ENCODE measurements around the gene UBIAD1. TPM values are rescaled to one million over a fixed set of nuclear protein-coding genes. Genes with fewer than 3 reads are reported as not detected.
A peak's percentile ranks its signal among the peaks of the same experiment; 100 is the strongest.
"Not testable (repeated sequence)": the region's sequence is repeated elsewhere in the genome, so short reads cannot be mapped to it uniquely, and the experiment has no call there.

Gene UBIAD1
- total RNA-seq, 1 experiment from 2014 or later, result 9.6 TPM

DNA sequence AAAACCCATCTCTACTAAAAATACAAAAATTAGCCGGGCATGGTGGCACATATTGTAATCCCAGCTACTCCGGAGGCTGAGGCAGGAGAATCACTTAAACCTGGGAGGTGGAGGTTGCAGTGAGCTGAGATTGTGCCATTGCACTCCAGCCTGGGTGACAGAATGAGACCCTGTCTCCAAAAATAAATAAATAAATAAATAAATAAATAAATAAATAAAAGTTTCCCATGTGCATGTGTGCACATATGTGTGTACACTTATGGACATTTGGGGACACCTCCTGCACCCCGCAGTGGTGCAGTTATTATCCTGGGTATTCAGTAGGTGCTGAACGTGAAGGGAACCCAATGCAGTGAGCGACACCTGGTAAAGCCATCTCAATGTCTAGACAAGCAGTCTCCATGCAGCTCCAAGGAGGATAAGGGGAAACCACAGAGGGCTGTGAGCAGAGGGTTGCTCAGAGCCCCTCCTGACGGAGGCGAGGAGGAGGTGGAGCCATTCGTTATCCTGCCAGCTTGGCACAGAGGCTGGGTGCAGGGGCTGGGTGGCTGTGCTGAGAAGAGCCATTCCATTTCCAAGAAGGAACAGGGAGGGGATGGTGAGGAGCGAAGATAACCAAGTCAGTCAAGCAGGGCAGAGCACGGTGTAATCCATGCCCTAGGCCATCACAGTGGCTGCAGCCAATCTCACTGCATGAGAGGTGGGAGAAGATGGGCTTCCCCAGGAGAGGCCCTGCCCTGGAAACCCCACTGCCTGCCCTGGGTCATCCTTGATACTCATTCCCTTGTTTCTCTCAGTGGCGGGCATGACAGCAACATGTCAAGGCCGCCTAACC lies 25.6 kb downstream of the UBIAD1 start:
- in situ Hi-C loops (cut with HindIII; ENCODE audit: low pct_unique_long_range_greater_than_20kb, low sequenced_read_pairs), result no loop called here

DNA sequence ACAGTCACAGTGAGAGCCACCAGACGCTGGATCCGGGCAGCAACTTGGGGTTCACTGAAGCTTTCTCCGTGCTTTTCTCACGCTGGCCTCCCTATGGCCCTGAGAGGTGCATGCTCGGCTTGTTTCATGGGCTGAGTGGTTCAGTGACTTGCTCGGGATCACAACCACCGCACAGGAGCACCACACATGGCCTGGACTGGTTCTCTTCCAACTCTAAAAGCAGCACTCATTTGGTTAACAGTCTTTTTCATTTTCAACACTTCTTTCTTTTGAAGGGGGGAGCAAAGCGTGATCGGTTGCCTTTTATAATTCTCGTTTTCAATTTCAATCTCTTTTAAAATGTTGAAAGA lies 26.2 kb downstream of the UBIAD1 start:
- no peak for DNase-seq (ENCODE audit: low read depth, low spot score)

More for the DNA sequence above, 25.6 kb downstream of the UBIAD1 start:
- no peak for DNase-seq (ENCODE audit: low read depth, low spot score)

DNA sequence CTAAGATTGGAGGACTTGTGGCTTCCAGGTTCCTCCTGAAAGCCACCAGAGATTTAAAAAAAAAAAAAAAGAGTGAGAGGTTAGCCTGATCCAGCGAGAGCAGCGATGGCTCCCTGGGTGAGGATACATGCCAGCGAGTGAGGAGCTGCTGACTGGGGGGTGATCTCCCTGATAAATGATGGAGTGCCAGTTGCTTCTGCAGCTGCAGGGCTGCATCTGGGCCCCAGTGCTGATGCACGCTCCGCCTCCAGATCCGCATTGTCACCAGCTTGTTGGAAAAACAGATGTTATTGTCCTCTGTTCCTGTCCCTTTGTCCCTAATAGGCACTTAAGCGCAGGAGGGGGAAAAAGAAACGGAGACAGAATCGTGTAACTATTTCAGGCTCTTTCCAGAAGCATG lies 28.6 kb downstream of the UBIAD1 start:
- DNase-seq (ENCODE audit: low read depth, low spot score), result no peak
- in situ Hi-C loops (cut with HindIII; ENCODE audit: low pct_unique_long_range_greater_than_20kb, low sequenced_read_pairs), result no loop called here

More for the DNA sequence above, 26.2 kb downstream of the UBIAD1 start:
- in situ Hi-C loops (cut with HindIII; ENCODE audit: low pct_unique_long_range_greater_than_20kb, low sequenced_read_pairs), result no loop called here

DNA sequence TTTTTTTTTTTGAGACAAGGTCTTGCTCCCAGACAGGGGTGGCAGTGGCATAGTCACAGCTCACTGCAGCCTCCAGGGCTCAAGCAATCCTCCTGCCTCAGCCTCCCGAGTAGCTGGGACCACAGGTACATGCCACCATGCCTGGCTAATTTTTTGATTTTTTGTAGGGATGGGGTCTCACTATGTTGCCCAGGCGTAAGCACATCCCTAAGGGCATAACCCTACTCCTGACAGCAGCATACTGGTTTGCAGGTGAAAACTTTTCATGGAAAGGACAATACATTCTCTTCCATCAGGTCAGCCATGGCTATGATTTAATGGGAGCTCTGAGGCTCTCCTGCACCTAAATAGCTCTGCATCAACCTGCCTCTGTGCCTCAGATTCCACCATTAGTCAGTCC lies 29.4 kb downstream of the UBIAD1 start:
- in situ Hi-C loops (cut with HindIII; ENCODE audit: low pct_unique_long_range_greater_than_20kb, low sequenced_read_pairs), result no loop called here
- DNase-seq (ENCODE audit: low read depth, low spot score), result no peak

DNA sequence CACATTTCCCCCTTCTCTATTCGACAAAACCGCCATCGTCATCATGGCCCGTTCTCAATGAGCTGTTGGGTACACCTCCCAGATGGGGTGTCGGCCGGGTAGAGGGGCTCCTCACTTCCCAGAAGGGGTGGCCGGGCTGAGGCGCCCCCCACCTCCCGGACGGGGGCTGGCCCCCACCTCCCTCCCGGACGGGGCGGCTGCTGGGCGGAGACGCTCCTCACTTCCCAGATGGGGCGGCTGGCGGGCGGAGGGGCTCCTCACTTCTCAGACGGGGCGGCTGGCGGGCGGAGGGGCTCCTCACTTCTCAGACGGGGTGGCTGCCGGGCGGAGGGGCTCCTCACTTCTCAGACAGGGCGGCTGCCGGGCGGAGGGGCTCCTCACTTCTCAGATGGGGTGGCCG lies 32.5 kb downstream of the UBIAD1 start:
- DNase-seq (ENCODE audit: low read depth, low spot score); in situ Hi-C loops (cut with HindIII; ENCODE audit: low pct_unique_long_range_greater_than_20kb, low sequenced_read_pairs): not testable (repeated sequence)

DNA sequence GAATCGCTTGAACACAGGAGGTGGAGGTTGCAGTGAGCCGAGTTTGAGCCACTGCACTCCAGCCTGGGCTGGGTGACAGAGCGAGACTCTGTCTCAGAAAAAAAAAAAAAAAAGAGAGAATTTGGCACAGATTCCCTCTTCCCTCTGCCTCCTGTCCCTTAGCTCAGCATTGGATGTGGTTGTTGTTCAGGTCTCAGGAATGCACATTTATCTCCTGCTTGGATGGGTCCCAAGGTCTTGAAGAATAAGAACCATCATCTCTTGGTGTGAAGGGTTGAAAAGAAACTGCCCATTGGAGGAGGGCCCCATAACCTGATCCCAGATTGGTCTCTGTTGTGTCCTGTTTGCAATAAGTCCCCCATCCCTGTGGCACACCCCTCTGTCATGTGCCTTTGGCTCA lies 34.9 kb downstream of the UBIAD1 start:
- in situ Hi-C loops (cut with HindIII; ENCODE audit: low pct_unique_long_range_greater_than_20kb, low sequenced_read_pairs), result no loop called here
- no peak for DNase-seq (ENCODE audit: low read depth, low spot score)

DNA sequence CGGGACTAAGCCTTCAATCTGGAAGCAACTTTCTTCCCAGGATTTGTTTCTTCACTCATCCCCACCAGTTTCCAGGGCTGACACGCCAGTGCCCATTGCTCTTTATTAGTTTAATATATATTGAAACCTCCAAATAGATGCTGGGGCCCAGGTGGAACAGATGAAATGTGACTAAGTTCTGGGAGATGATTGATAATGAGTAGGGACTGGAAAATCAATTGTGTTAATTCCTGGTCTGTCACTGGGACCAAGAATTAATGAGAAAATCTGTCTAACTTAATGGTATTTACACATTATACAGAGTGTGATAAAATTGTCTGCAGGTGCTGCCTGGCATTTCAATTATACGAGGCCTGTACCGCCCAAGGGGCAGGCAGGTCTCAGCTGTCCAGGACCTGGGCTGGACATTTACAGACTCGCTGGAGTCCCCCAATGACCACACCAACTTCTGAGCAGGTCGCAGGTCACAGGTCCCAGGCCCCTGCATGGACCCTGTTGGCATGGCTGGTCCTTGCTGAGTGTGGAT lies 35.8 kb downstream of the UBIAD1 start:
- DNase-seq (ENCODE audit: low read depth, low spot score), result no peak
- in situ Hi-C loops (cut with HindIII; ENCODE audit: low pct_unique_long_range_greater_than_20kb, low sequenced_read_pairs), result no loop called here

DNA sequence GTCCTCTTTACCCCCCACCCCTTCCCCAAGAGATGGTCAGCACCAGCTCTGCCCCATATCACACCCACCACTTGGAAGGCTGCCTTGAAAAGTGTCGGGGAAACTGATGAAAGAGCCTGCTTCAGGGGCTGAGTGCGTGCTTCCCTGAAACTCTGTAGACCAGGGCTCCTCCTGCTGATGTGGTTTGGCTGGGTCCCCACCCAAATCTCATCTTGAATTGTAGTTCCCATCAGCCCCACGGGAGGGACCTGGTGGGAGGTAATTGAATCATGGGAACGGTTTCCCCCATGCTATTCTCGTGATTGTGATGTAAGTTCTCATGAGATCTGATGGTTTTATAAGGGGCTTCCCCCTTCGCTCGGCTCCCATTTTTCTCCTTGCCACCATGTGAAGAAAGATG lies 36.4 kb downstream of the UBIAD1 start:
- in situ Hi-C loops (cut with HindIII; ENCODE audit: low pct_unique_long_range_greater_than_20kb, low sequenced_read_pairs), result no loop called here
- peak; percentile 11 for DNase-seq (ENCODE audit: low read depth, low spot score)

DNA sequence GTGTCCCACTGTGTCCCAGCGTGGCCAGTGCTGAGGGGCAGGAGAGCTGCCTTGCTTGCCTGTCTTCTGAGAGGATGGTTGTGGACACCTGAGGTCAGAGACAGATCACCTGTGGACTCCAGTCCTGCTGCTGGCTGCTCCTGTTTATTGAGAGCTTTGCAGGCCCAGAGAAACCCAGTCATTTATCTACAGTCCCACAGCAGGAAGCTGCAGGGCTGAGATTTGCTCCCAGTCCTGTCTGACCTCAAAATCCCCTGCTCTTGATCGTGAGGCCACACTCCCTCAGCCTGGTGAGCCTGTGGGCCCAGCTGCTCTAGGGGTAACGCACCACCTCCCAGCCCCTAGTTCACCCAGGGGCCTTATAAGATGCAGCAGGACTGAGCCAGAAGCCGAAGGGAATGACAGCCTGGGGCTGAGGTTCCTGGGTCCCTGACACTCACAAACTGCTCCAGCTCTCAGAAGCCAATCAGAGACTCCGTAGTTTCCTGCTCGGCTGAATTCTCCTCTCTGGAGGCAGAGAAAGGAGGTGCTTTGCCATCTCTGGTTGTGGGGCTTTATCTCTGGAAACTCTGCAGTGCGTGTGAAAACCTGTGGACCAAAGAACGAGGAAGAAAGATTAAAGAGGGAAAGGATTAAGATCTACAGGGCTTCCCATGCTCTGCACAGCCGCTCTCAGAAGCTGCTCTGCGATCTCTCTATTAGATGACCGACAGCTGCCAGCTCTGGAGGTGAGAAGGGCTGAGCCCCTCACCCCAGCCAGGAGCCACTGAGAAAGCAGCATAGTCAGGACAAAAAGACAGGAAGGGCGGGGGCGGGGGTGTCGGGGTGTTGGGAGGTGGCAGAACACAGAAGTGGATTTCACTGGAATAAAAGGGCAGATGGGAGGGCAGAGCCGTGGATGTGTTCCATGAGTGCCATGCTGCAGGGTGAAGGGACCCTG lies 39.1 kb downstream of the UBIAD1 start:
- in situ Hi-C loops (cut with HindIII; ENCODE audit: low pct_unique_long_range_greater_than_20kb, low sequenced_read_pairs), result no loop called here
- no peak for DNase-seq (ENCODE audit: low read depth, low spot score)

DNA sequence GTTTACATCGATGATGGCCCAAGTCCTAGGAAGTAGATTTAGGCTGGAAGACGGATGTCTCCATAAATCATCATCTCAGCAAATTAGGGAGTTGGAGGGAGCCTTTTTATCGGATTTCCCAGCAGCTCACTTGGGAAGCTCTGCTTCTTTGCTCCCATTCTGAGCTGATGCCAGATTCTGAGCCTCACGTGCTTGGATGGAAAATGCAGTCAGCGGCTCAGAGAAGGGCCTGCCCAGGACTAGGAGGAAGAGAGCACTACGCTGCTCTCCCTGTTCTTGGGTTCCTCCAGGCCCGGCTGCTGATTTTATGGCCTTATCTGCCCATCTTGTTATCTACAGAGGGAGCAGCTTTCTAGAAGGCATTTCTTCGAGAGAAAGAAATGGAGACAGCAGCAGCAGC lies 42.0 kb downstream of the UBIAD1 start:
- in situ Hi-C loops (cut with HindIII; ENCODE audit: low pct_unique_long_range_greater_than_20kb, low sequenced_read_pairs), result no loop called here
- DNase-seq (ENCODE audit: low read depth, low spot score), result no peak

DNA sequence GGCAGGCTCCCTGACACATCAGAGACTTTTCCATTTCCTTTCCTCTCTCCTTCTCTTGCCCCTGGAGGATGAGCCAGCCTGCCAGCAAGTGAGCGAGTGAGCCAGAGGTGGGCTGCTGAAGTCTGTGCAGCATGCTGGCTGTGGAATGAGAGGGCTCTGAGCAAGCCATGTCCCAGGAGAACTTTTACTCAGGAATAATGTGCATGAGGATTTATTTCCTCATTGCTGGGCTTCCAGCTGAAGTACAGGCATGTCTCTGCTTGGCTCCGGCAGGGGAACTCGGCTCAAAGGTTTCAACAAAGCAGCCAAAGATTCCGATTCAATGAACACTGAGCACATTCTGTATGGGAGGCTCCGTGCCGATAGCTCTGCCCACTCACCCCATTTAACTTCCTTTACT lies 43.7 kb downstream of the UBIAD1 start:
- peak; percentile 36 for DNase-seq (ENCODE audit: low read depth, low spot score)
- in situ Hi-C loops (cut with HindIII; ENCODE audit: low pct_unique_long_range_greater_than_20kb, low sequenced_read_pairs), result no loop called here

DNA sequence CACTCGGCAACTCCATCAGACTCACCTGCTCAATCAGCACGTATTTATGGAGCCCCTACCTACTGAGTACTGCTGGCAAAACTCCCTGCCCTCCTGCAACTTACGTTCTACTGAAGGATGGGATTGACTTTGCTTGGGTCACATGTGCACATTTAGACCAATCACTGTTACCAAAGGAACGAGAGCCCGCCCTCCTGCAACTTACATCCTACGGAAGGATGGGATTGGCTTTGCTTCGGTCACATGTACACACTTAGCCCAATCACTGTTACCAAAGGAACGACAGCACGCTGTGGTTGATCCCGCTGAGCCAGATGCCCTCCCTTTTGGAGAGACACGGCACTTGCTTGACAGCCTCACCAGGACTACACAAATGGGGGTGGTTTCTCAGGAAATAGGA lies 46.0 kb downstream of the UBIAD1 start:
- no peak for DNase-seq (ENCODE audit: low read depth, low spot score)
- in situ Hi-C loops (cut with HindIII; ENCODE audit: low pct_unique_long_range_greater_than_20kb, low sequenced_read_pairs), result no loop called here

DNA sequence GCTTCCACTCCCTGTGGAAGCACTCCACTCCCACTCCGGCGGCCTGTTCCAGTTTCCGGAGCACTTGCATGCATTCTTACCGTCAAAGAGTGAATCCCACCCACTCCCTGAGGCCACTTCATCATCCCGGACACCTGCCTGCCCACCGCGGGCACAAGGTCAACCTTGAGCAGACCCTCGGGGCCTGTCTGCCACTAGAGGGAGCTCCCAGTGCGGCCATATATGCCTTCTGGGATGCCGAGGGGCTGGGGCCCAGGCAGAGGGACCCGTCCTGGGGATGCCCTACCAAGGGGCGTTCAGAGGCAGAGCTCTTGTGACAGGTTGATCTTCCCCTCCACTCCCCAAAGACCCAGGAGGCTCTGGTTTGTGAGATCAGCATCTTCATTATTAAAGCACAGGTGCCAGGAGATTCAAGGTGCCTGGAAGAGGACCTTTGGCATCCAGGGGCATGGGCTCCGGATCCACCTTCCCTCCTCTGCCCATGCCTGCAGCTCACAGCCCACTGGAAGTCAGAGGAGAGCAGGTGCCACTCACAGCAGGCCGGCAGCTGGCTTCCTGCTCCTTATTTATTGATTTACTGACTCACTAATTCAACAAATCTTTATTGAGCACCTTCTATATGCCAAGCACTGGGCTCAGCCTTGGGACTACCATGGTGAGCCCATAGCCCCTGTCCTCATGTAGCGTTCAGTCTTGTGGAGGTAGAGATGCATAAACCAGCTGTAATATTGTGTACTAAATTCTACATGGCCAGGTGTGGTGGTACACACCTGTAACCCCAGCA lies 47.3 kb downstream of the UBIAD1 start:
- in situ Hi-C loops (cut with HindIII; ENCODE audit: low pct_unique_long_range_greater_than_20kb, low sequenced_read_pairs), result no loop called here

DNA sequence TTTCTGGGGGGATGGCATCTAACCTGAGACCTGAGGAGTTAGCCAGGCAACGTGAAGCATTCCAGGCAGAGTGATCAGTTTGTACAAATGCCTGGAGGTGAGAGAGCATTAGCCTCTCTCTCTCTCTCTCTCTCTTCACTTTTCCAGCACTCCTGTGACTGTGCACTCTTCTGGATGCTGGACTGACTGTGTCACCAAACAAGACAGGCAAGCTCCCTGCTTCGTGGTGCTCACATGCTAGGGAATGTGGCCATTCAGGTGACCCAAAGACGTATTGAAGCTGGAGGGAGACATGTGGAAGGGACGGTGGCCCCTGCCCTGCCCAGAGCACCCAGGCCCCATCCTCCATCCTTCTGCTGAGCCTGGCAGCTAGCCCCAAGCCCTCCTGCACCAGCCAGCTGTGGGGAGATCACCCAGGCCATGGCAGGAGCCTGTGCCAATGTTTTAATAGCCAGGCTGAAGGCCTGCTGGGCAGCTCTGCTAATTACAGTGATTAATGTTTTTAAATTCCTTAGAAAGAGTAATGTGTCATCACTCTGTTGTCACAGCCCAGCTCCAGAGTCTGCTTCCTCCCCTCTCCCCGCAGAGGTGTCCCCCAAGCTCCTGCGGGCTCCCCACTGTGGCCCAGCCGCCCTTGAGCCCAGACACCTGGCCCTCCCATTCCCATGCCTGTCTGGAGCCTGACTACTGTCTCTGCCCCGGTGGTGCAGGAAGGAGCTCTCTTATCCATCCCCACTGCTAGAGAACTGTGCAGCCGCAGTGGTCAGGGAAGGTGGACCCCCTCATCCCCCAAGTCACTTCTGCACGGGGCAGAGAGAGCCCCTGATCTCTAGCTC lies 48.9 kb downstream of the UBIAD1 start:
- no peak for DNase-seq (ENCODE audit: low read depth, low spot score)
- in situ Hi-C loops (cut with HindIII; ENCODE audit: low pct_unique_long_range_greater_than_20kb, low sequenced_read_pairs), result no loop called here

More for the DNA sequence above, 47.3 kb downstream of the UBIAD1 start:
- peak; percentile 45 for DNase-seq (ENCODE audit: low read depth, low spot score)

DNA sequence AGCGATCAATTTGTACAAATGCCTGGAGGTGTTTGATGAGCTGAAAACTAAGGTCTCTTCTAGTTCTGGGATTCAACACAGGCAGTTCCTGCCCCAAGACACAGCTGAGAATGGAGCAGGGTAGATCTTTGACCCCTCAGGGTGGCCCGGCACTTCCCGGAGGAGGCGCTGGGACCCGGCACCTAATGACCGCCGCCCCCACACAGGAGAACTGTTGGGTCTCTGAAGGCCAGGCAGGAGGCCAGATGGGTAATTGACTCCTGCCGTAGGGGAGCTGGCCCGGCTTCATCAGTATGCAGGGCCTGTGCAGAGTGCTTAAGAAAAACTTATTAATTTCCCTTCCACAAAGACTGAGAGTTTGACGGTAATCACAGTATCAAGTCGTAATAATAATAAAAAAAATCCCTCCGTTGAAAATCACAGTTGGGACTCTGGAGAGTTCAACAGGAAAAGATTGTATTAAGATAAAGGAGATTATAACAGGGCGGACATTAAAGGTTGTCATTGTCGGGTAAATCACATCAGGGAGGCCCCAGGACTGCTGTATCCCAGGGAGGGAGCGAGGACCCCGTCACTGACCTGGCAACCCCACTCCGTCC lies 51.7 kb downstream of the UBIAD1 start:
- in situ Hi-C loops (cut with HindIII; ENCODE audit: low pct_unique_long_range_greater_than_20kb, low sequenced_read_pairs), result no loop called here
- no peak for DNase-seq (ENCODE audit: low read depth, low spot score)

DNA sequence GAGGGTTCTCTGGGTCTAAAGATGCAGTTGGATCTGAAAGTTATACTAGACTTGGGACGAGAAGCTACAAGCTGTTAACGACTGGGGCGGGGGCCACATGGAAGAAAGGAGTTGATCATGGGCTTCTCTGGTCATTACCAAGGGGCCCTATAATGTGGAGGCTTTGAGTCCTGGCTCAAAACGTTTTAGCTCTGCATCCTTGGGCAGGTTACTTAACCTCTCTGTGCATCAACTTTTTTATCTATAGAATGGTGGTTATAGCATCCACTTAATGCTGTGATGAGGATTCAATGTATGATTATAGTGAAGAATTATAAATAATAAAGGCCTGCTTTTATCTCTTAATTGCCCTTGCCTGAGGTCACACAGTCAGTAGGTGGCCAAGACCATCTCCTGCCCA lies 53.1 kb downstream of the UBIAD1 start:
- DNase-seq (ENCODE audit: low read depth, low spot score), result no peak
- in situ Hi-C loops (cut with HindIII; ENCODE audit: low pct_unique_long_range_greater_than_20kb, low sequenced_read_pairs), result no loop called here

DNA sequence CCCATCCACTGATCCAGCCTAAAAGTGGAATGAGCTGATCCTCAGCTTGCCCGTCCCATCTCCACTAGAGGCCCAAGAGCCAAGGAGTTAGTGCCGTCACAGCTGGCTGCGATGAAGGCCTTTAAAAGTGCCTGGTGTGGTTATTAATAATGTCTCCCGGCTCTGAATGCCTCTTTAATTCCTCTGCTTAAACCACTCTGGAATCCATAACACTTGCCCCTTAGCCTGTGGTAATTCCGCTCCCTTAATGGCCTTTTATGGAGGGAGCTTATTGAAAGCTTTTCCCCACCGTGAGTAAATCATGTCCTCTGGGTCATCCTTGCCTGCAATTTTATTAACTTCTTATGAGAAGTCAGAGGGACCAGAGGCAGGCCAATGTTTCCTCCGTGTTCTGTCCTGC lies 55.4 kb downstream of the UBIAD1 start:
- DNase-seq (ENCODE audit: low read depth, low spot score), result no peak
- in situ Hi-C loops (cut with HindIII; ENCODE audit: low pct_unique_long_range_greater_than_20kb, low sequenced_read_pairs), result no loop called here
